A549 treated with CORT108297 at 1 μM for 4 hours (cell line): ENCODE data around the gene SARNP. TPM values are rescaled to one million over a fixed set of nuclear protein-coding genes. Genes with fewer than 3 reads are reported as not detected.

Source experiments
- total RNA-seq: library from RNA; stranded (reverse); fragments of 200-300 nt; extraction: Qiagen RNA extraction; gene quantifications from 5 replicates; pipeline ENCODE4 v1.2.3, GENCODE V29; 2022

The SARNP gene
- total RNA-seq, result 89.2 to 145 TPM (median 91.9 TPM) in 5 replicates

DNA sequence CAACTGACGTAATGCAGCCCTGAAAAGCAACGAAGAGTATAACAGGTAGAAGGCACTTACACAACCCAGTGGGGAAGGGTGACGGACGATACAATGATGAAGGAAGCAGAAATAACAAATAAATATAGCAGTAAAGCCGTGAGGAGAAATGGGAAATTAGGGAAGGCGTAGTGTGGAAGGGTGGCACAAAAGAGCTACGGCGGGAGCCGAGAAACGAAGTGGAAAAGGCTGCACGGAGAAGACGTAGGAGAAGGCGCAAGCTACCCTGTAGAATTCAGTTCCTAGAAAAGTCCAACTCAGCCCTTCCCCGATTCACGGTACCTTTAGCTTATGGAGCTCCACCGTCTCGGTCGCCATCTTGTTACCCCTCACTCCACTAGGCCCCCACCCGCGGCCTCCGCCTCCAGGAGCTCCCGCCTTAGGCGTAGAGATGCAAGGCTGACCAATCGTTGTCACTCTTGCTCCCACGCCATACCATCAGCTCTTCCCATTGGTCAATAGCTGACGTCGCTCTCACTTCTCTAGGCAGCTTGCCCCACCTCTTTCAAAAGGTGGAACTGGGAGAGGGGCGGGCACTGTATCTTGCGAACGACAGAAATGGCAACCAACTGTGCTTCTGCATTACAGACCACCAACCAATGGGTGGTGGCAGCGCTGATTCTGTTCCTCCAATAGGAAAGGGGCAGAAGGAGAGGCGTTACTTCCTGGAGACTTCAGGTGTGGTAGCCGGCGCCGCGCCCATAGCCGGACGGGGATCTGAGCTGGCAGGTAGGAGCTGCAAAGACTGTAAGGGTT lies at the start of gene SARNP, which contains the start of gene ORMDL2:
Gene SARNP, minus strand, starts transcription at position 380 of the 795 bp plus-strand sequence. Its CDS starts 23 bp downstream, at position 357.
Gene ORMDL2, plus strand, starts transcription at position 697 of the 795 bp plus-strand sequence. CDS start 959 bp downstream, outside the sequence.

GRCh38 chr12:55842681-55843429 lies 25.3 kb upstream of the SARNP start, which contains the start of gene MMP19:
TSS of gene MMP19 (minus strand) at chr12:55842936. CDS start at chr12:55842830, 106 bp downstream.

DNA sequence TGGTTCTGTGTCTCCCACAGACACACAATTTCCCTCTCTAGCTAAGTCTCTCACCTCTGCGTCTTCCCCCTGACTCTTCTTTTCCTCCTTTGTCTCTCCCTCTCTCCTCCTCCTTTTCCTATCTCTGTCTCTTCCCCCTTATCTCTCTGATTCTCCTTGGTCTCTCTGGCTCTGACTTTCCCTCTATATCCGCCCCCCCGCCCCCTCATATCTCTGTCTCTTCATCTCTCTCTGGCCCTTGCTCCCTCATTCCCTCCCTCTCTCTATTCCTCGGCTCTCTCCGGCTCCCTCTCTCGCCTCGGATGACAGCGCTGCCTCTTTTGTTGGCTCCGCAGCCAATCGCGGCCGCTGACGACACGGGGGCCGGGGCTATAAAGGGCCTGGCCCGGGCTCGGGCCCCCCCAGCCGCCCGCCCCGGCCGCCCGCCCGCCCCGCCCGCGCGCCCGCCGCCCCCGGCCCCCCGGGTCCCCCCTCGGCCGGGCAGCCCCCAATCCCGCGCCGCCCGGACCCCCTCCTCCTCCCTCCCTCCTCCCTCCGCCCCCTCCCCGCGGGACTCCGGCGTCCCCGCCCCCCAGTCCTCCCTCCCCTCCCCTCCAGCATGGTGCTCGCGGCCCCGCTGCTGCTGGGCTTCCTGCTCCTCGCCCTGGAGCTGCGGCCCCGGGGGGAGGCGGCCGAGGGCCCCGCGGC lies 74.7 kb downstream of the SARNP start, which contains the start of gene GDF11:
Gene GDF11, plus strand, starts transcription at position 404 of the 687 bp plus-strand sequence. Its CDS starts 195 bp downstream, at position 599.

DNA sequence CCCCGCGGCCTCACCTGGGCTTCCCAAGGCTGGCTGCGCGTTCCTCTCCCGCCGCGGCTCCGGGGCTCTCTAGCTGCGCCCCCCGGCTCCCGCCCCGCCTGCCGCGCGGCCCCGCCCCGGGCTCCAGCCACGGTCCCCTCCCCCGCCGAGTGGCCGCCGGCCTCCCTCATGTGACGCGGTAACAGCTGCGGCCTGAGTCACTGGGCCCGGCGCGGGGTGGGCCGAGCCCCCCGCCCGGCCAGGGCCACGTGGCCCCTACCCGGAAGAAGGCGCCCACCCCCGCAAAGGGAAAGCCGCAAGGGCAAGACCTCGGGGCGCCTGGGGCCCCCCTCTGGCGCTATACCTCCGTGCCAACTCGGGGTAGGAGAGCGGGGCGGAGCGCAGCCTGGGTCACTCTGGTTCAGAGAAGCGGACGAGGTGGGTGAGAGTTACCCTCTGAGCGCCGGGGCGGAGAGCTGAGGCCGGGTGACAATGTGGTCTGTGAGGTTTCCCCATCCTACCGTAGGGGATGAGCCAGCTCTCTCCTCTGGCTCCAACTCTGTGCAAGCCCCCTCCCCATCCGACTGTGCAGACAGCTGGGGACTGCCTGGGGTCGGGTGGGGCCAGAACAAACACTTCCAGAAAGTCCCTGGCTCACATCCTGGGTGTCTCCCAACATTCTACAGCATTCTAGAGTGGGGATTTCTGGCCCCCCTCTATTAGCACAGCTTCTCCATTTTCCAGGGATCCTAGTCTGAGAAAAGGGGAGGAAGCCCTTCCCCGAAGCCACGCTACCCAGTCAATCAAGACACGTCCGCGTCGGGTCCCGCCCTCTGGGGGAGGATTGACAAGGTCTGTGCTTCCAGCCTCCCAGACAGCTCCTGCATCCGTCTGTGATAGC lies 88.3 kb downstream of the SARNP start, which contains the start of gene CD63:
Gene CD63, minus strand, starts transcription at position 71 of the 880 bp plus-strand sequence. CDS start 668 bp downstream, outside the sequence.

DNA sequence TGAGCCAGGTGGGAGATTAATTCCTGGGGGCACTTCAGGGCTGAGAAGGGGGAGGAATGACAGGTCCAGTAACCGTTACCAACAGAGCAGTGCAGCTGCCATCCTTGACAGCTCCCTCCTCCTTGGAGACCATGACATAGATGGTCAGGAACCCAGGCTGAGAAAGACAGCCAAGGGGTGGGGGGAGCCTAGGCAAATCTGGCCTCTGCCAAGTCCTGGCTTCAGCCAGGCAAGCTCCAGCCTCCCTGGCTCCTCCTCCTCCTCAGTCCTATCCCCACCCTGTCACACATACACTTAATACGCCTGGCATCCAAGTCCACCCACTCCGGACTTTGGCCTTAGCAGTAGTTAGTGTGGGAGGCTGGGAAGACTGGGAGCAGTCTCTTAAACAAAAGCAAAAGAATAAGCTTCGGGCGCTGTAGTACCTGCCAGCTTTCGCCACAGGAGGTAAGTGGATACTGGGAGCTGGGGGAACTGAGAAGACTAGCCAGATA lies 97.4 kb downstream of the SARNP start, which contains the start of gene RDH5:
Gene RDH5, plus strand, starts transcription at position 323 of the 494 bp plus-strand sequence. CDS start 792 bp downstream, outside the sequence.

GRCh38 chr12:55715833-55716581 lies 101.5 kb downstream of the SARNP start, which contains the start of gene BLOC1S1:
TSS of gene BLOC1S1 (plus strand) at chr12:55716046. CDS start at chr12:55716052, 6 bp downstream.

DNA sequence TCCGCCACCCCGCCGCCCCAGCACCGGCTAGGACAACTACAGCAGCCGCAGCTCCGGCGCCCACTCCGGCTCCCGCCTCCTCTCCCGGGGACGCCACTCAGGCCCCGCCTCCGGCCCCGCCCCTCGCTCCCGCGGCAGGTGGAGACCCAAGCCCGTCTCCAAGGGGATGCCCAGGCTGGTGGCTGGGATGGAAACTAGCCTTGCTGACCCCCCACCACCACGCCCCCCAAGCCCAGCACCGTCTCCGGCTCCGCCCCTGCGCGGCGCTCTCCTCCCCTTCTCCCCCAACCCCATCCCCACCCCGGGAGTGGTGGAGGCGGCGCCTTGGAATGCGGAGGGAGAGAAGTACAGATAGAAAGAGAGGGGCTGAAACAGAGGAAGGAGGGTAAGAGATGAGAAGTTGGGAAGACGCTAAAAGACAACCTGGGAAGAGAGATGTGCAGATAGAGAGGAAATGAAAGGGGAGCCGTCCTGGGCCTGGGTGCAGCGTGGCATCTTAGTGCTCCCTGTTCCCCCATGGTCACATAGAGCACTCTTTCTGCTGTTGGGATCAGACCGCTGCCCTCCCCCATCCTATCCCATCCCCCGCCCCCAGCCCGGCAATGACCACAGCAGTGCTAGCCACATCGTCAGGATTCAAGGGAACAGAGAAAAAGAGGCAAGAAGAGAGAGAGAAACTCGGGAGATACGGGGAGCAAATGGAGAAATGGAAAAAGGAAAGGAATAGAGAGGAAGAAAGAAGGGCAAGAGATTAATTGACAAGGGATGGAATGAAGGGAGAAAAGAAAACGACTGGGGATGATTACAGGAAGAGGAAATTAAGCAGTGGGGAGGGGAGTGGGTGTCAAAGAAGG lies 109.5 kb downstream of the SARNP start, which contains the start of gene ITGA7:
Gene ITGA7, minus strand, starts transcription at position 64 of the 854 bp plus-strand sequence. CDS start 222 bp downstream, outside the sequence.

Other genes starting within 250 kb of the SARNP start
- gene OR2AP1, start 245.3 kb downstream of the SARNP start, total RNA-seq, result not detected in 5 replicates
- gene OR10P1, start 180.8 kb downstream of the SARNP start, total RNA-seq, result not detected in 5 replicates
- gene ITGA7, start 109.8 kb downstream of the SARNP start, total RNA-seq, result 1.0 to 1.5 TPM (median 1.3 TPM) in 5 replicates
- 122 to 154 TPM (median 152 TPM) in 5 replicates for gene BLOC1S1, start 101.7 kb downstream of the SARNP start, total RNA-seq
- 1.9 to 2.9 TPM (median 2.2 TPM) in 5 replicates for gene RDH5, start 97.3 kb downstream of the SARNP start, total RNA-seq
- 670 to 749 TPM (median 714 TPM) in 5 replicates for gene CD63, start 88.7 kb downstream of the SARNP start, total RNA-seq
- gene GDF11, start 74.6 kb downstream of the SARNP start, total RNA-seq, result 2.4 to 5.3 TPM (median 5.0 TPM) in 5 replicates
- gene ORMDL2, start 317 bp upstream of the SARNP start, total RNA-seq, result 78.5 to 105 TPM (median 98.4 TPM) in 5 replicates
- 16.9 to 23.8 TPM (median 21.3 TPM) in 5 replicates for gene DNAJC14, start 11.9 kb upstream of the SARNP start, total RNA-seq
- gene MMP19, start 25.2 kb upstream of the SARNP start, total RNA-seq, result 0.07 to 0.31 TPM (median 0.22 TPM) in 5 replicates
- 37.2 to 39.7 TPM (median 38.6 TPM) in 5 replicates for gene PYM1, start 110.2 kb upstream of the SARNP start, total RNA-seq
- 14.3 to 21.8 TPM (median 17.7 TPM) in 5 replicates for gene DGKA, start 113.4 kb upstream of the SARNP start, total RNA-seq
- 0.77 to 1.0 TPM (median 0.89 TPM) in 5 replicates for gene PMEL, start 148.3 kb upstream of the SARNP start, total RNA-seq
- gene CDK2, start 149.1 kb upstream of the SARNP start, total RNA-seq, result 46.4 to 60.7 TPM (median 57.7 TPM) in 5 replicates
- gene RAB5B, start 156.4 kb upstream of the SARNP start, total RNA-seq, result 27.1 to 36.8 TPM (median 34.3 TPM) in 5 replicates
- 7.9 to 10.5 TPM (median 9.1 TPM) in 5 replicates for gene SUOX, start 179.6 kb upstream of the SARNP start, total RNA-seq
- 1.9 to 3.6 TPM (median 2.2 TPM) in 5 replicates for gene IKZF4, start 203.3 kb upstream of the SARNP start, total RNA-seq
- 654 to 868 TPM (median 725 TPM) in 5 replicates for gene RPS26, start 224.2 kb upstream of the SARNP start, total RNA-seq